OCI-LY7 (cell line): ENCODE results near the gene CCRL2. TPM values are rescaled to one million over a fixed set of nuclear protein-coding genes. Genes with fewer than 3 reads are reported as not detected.

Experiments
- Bru-seq: library from RNA; stranded (reverse); fragments of 400-500 nt; gene quantifications from one replicate; lab custom pipeline; 2021; lab: Mats Ljungman, UMichigan
- BruChase-seq, 2 experiments: library from RNA; stranded (reverse); fragments of 400-500 nt; gene quantifications; one replicate each; lab custom pipeline; 2021; lab: Mats Ljungman, UMichigan
- BruUV-seq: library from RNA; stranded (reverse); fragments of 400-500 nt; replicated peaks from 2 replicates; lab custom pipeline; 2021; lab: Mats Ljungman, UMichigan
- CTCF ChIA-PET: fragments of 300-600 bp; sonication (Branson Sonifier 250); formaldehyde crosslinking; loops from one replicate; lab custom pipeline; 2022; ENCODE audit warnings: antibody characterized with exemption; ENCODE audit not compliant: unreplicated experiment; lab: Charles Lee
- POLR2A ChIA-PET: fragments of 300-600 bp; sonication (Branson Sonifier 250); formaldehyde crosslinking; loops from one replicate; lab custom pipeline; 2022; ENCODE audit warnings: antibody characterized with exemption; lab: Charles Lee
- DNase-seq: peaks from one replicate; pipeline ENCODE4 v3.0.0-alpha.2; 2015; ENCODE audit warnings: low spot score
- H2AFZ ChIP-seq: fragments of 200-600 bp; sonication (generic), shearing (Covaris generic); 2 replicates; pipeline ENCODE4 v1.6.1; 2014; ENCODE audit warnings: mild to moderate bottlenecking, antibody characterized with exemption, low read length, moderate library complexity
- H3K27ac ChIP-seq: fragments of 200-600 bp; sonication (generic); 2 replicates; pipeline ENCODE4 v1.5.1; 2014; ENCODE audit warnings: mixed run types, low read depth, mild to moderate bottlenecking, moderate library complexity, low read length, inconsistent platforms; ENCODE audit not compliant: poor library complexity, severe bottlenecking
- H3K36me3 ChIP-seq: fragments of 200-600 bp; sonication (generic); 2 replicates; pipeline ENCODE4 v1.6.1; 2014; ENCODE audit warnings: mild to moderate bottlenecking, antibody characterized with exemption, low read length, moderate library complexity, mixed read lengths; ENCODE audit not compliant: insufficient read depth
- H3K4me1 ChIP-seq: fragments of 200-600 bp; sonication (generic); 2 replicates; pipeline ENCODE4 v1.5.1; 2014; ENCODE audit warnings: mild to moderate bottlenecking, low read length; ENCODE audit not compliant: insufficient read depth, poor library complexity, severe bottlenecking
- H3K4me2 ChIP-seq: fragments of 200-600 bp; sonication (generic); 2 replicates; pipeline ENCODE4 v1.6.1; 2014; ENCODE audit warnings: mild to moderate bottlenecking, low read length
- H3K4me3 ChIP-seq: fragments of 200-600 bp; sonication (generic); 2 replicates; pipeline ENCODE4 v1.5.1; 2014; ENCODE audit warnings: mild to moderate bottlenecking, low read depth, low read length; ENCODE audit not compliant: poor library complexity, severe bottlenecking
- H3K79me2 ChIP-seq: fragments of 200-600 bp; sonication (generic); 2 replicates; pipeline ENCODE4 v1.6.1; 2016; ENCODE audit warnings: low read depth, mild to moderate bottlenecking, low read length, moderate library complexity, mixed read lengths; ENCODE audit not compliant: insufficient read depth
- H3K9me2 ChIP-seq: fragments of 200-600 bp; sonication (generic); 2 replicates; pipeline ENCODE4 v1.6.1; 2016; ENCODE audit warnings: mild to moderate bottlenecking, low read length, mixed read lengths; ENCODE audit not compliant: insufficient read depth
- H3K9me3 ChIP-seq: fragments of 200-600 bp; sonication (generic); 2 replicates; pipeline ENCODE4 v1.6.1; 2014; ENCODE audit warnings: mild to moderate bottlenecking, mixed run types, low read length, mixed read lengths
- H4K20me1 ChIP-seq: fragments of 200-600 bp; sonication (generic); 2 replicates; pipeline ENCODE4 v1.6.1; 2014; ENCODE audit warnings: mild to moderate bottlenecking, antibody characterized with exemption, low read length, moderate library complexity, mixed read lengths; ENCODE audit not compliant: insufficient read depth
- CTCF ChIP-seq: fragments of 200-600 bp; sonication (generic); conservative IDR thresholded peaks from 2 replicates; pipeline ENCODE4 v1.5.1; 2014; ENCODE audit warnings: mild to moderate bottlenecking, antibody characterized with exemption, low read length, moderate library complexity, mixed read lengths
- EZH2phosphoT487 ChIP-seq: fragments of 200-600 bp; sonication (generic); IDR thresholded peaks from 2 replicates; pipeline ENCODE4 v1.6.1; 2018; ENCODE audit warnings: low read depth, borderline replicate concordance, mild to moderate bottlenecking, mixed run types, antibody characterized with exemption, low read length, moderate library complexity, mixed read lengths
- intact Hi-C: fragments of 100-400 bp; cut with micrococcal nuclease; formaldehyde crosslinking; loops from one replicate; pipeline ENCODE4 v1.10.0; 2022; ENCODE audit not compliant: unreplicated experiment
- long read RNA-seq: library from polyadenylated mRNA; stranded (forward); transcript quantifications from one replicate; pipeline ENCODE4 v2.0.0, GENCODE V29; 2022
- total RNA-seq, 2 experiments: library from RNA; depleted of rRNA in 1 of 2; stranded (reverse); fragments of >200 nt in 1 of 2; shearing (Covaris generic) in 1 of 2; gene quantifications; 2 replicates each; pipeline ENCODE4 v1.2.3, GENCODE V29; 2014 to 2022

The CCRL2 gene, protein sequence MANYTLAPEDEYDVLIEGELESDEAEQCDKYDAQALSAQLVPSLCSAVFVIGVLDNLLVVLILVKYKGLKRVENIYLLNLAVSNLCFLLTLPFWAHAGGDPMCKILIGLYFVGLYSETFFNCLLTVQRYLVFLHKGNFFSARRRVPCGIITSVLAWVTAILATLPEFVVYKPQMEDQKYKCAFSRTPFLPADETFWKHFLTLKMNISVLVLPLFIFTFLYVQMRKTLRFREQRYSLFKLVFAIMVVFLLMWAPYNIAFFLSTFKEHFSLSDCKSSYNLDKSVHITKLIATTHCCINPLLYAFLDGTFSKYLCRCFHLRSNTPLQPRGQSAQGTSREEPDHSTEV
- total RNA-seq (2014; rRNA removed; shearing (Covaris generic)) (0.41 and 0.88 TPM in 2 replicates), total RNA-seq (2022) (2.2 and 2.4 TPM in 2 replicates), Bru-seq, nascent RNA (percentile 43 among the genes with signal in this experiment), BruChase-seq, experiment 1, labeled RNA remaining after a 6-hour chase (percentile 22 among the genes with signal in this experiment), BruChase-seq, experiment 2, labeled RNA remaining after a 2-hour chase (percentile 32 among the genes with signal in this experiment)
- long read RNA-seq, partial matches to known transcripts, result 0 of 4 reads
- long read RNA-seq, other reads (novel, unspliced or antisense), result 1 of 4 reads

DNA sequence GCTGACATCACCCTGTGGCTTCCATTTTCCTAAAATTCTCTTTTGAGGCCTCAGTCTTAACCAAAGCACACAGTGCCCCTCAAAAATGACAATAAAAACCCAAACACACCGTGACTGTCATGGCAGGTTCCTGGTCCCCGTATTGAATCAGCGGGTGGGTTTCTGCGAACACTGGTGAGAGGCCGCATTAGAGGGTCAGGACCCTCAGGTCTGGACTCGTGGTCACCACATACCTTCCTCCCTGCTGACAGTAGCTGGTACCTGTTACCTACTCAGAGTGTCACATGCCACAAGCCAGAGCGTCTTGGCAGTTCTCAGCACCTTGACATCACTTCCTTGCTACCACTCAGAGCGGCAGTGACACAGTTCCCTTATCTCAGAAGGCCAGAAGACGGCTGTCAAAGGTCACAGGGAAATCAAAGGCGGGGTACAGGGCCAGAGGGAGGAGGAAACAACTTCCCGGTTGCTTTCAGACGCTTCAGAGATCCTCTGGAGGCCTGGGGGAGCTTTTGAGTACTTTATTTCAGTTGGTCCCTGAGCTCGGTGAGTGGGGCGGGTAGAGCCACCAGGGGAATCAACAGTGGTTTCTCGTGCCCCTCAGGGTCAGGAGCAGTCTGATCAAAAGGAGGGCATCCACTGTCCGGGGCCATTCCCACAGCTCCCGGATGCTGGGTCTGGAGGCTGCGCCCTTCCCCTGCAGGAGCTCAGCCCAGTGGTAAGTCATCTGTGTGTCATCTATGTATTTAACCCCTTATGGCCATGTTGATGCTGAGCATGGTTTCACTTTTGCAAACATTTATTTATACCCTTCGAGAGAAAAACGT, at the start of gene CCRL2, which contains the start of gene CCR5AS:
TSS of gene CCRL2 (plus strand) at position 472 of the 824 bp plus-strand sequence. CDS start 821 bp downstream, outside the sequence.
TSS of gene CCR5AS (minus strand) at position 279 of the 824 bp plus-strand sequence.
- ChIA-PET POLR2A (interaction anchor here (0.5 to 1.8 kb wide), 6 partner anchors 9 to 122 kb away, joined by 3 to 8 read pairs (median 4); no protein-coding TSS in a partner anchor), CTCF (interaction anchor here (1.0 kb wide), 1 partner anchor 23 kb away, joined by 3 read pairs; no protein-coding TSS in a partner anchor)
- Histone ChIP-seq H3K4me1 (peaks cover 20% of the 10 kb centered on the region), H3K4me3 (peak within 1 kb of the TSS; percentile 50), H2AFZ (peak within 1 kb of the TSS; percentile 93), H3K9me3 (no peaks in the 10 kb centered on the region), H3K36me3 (no peaks in the 10 kb centered on the region), H3K27ac (no peak within 1 kb of the TSS), H3K9me2 (no peaks in the 10 kb centered on the region), H3K79me2 (no peaks in the 10 kb centered on the region), H4K20me1 (no peaks in the 10 kb centered on the region), H3K4me2 (peak within 1 kb of the TSS; percentile 56)
- intact Hi-C loops, result no loop called here
- no peak for DNase-seq
- TF ChIP-seq EZH2phosphoT487, result no peak
- TF ChIP-seq CTCF, result no peak
- TSS peak; percentile 90 for BruUV-seq

DNA sequence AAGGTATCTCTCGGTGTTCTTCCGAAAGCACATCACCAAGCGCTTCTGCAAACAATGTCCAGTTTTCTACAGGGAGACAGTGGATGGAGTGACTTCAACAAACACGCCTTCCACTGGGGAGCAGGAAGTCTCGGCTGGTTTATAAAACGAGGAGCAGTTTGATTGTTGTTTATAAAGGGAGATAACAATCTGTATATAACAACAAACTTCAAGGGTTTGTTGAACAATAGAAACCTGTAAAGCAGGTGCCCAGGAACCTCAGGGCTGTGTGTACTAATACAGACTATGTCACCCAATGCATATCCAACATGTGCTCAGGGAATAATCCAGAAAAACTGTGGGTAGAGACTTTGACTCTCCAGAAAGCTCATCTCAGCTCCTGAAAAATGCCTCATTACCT, 48.6 kb upstream of the CCRL2 start:
- Histone ChIP-seq H3K9me2 (no peaks in the 10 kb centered on the region), H3K27ac (no peak overlapping the region), H2AFZ (no peak overlapping the region), H4K20me1 (no peaks in the 10 kb centered on the region), H3K9me3 (no peaks in the 10 kb centered on the region), H3K4me2 (no peak overlapping the region), H3K4me1 (no peaks in the 10 kb centered on the region), H3K4me3 (no peak overlapping the region), H3K79me2 (no peaks in the 10 kb centered on the region), H3K36me3 (no peaks in the 10 kb centered on the region)
- TF ChIP-seq EZH2phosphoT487 (no peak), CTCF (no peak)
- DNase-seq, result no peak
- POLR2A ChIA-PET, result no interaction called here
- no TSS peak for BruUV-seq
- intact Hi-C loops, result no loop called here
- CTCF ChIA-PET, result no interaction called here
